ENCODE results near the gene ABI3BP. TPM values are rescaled to one million over a fixed set of nuclear protein-coding genes. Genes with fewer than 3 reads are reported as not detected.

ABI3BP gene
- total RNA-seq, 1 experiment from 2014 or later: 0.17 TPM

- no peak for DNase-seq (ENCODE audit: low read depth)
These were observed 217.6 kb downstream of the ABI3BP start for GRCh38 chr3:100775669-100776068.

GRCh38 chr3:100775226-100775625 lies 218.0 kb downstream of the ABI3BP start:
- DNase-seq (ENCODE audit: low read depth): no peak

- no peak for DNase-seq (ENCODE audit: low read depth)
These were observed 223.5 kb downstream of the ABI3BP start for GRCh38 chr3:100769693-100770092.

DNA sequence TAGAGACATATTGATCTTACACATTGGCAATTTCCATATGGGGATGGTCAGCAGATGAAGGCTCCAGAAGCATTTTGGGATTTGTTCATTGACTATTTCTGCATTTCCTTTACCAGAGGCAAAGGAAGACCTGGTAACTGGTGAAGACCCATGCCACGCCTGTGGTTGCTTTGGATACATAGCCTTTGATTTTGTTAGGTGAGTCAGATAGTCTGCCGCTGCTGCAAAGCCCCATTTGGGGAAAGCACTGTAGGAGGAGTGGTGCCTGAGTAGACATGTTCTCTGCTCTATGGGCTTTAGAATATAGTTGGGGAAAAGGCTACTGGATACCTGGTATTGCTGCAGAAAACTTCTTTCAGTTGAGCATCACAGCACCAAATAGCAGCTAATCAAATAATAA lies 227.2 kb downstream of the ABI3BP start:
- DNase-seq (ENCODE audit: low read depth): peak; percentile 16

DNA sequence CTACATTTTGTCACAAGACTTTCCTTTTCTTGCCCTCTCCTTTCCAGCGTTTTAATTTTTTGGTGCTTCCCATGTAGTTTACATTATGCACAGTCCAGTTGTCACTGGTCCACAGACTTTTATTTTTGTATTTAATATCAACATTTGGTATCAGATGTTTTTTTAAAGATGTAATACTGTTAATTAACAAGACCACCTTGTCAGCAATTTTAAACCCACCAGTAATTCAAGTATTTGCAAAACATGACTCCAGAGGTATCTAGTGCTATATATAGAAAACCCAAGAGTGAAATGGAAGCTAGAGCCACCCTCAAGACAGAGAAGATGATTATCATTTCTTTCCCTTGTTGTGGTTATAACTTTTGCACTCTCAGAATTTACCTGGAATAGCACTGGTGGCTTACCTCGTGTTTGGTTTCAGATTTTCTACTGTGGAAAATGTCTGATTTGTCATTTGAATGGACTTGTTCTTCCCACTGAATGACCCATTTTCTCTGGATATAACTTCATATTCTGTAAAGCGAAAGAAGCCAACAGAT lies 227.7 kb downstream of the ABI3BP start:
- no peak for DNase-seq (ENCODE audit: low read depth)

DNA sequence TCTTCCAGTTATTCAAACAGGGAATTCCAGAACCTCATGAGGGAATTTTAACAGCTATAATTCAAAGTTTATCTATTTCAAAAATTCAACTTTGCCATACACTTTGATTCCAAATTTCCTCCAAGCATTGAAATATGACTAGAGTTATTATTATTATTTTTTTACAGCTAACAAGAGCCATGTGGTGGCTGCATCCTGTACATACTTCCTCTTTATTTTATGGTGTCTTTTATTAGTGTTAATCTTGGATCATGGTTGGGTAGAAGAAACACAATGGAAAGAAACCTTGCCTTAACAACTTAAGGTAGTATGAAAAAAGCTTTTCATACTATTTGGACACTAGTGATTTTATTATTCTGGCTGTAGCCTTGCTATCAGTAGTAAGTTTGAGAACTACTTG lies 231.3 kb downstream of the ABI3BP start:
- DNase-seq (ENCODE audit: low read depth): no peak

- no peak for DNase-seq (ENCODE audit: low read depth)
These were observed 231.8 kb downstream of the ABI3BP start for GRCh38 chr3:100761211-100761942.

GRCh38 chr3:100760377-100760776 lies 232.8 kb downstream of the ABI3BP start:
- no peak for DNase-seq (ENCODE audit: low read depth)

GRCh38 chr3:100759950-100760349 lies 233.3 kb downstream of the ABI3BP start:
- DNase-seq (ENCODE audit: low read depth): no peak

DNA sequence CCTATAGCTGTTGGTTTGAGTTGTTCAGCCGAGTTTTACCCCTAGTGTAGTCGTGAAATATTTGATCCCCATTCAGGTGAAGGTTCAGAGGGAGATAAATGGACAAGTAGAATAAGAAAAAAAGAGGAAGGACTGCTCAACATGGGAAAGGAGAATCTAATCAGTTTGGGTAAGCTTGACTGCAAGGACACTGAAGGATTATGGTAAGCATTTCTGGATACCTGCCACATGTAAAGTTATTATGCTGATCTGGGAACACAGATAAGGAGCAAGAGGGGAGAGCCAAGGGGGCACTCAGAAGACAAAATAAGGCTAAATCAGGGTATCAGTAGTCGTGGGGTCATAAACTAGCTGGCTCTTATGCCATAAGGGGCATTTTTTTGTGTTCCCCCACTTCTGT lies 234.1 kb downstream of the ABI3BP start:
- no peak for DNase-seq (ENCODE audit: low read depth)

- no peak for DNase-seq (ENCODE audit: low read depth)
These were observed 236.8 kb downstream of the ABI3BP start for GRCh38 chr3:100756441-100756840.

GRCh38 chr3:100754563-100755334 lies 238.5 kb downstream of the ABI3BP start:
- DNase-seq (ENCODE audit: low read depth): no peak

GRCh38 chr3:100753846-100754245 lies 239.4 kb downstream of the ABI3BP start:
- no peak for DNase-seq (ENCODE audit: low read depth)

DNA sequence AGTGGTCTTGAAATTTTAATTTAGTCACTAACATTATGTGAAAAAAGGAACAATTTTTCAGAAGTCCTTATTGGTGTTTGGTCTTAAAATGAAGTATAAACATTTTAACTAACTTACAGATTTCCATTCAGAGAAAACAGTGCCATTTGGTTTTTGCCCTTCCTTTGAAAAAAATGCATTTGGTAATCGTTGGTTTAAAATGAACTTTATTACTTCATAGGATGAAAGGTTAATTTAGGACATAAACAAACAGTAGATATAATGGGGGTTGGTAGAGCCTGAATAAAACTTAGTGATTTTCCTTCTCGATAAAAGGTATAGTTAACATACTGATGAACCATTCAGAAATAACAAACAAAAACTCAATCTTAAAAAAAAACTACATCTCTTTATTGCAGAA lies 244.3 kb downstream of the ABI3BP start:
- DNase-seq (ENCODE audit: low read depth): no peak

GRCh38 chr3:100748220-100748619 lies 245.0 kb downstream of the ABI3BP start:
- no peak for DNase-seq (ENCODE audit: low read depth)

DNA sequence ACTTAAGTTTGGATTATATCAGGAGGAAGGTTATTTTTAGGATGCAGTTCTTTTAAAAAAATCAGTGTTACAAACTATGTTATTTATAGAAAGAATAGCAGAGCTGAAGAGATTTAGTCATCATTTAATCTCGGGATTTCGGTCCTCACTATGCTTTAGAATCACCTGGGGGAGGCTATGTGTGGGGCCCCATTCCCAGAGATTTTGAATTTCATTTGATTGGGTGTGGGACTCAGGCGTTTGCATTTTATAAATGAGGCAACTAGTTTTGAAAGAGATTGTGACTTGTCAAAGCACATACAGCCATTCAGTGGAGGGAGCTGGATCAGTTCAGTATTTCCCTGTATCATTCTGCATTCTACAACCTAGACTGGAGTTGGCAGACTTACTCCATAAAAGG lies 247.1 kb downstream of the ABI3BP start:
- DNase-seq (ENCODE audit: low read depth): no peak

DNA sequence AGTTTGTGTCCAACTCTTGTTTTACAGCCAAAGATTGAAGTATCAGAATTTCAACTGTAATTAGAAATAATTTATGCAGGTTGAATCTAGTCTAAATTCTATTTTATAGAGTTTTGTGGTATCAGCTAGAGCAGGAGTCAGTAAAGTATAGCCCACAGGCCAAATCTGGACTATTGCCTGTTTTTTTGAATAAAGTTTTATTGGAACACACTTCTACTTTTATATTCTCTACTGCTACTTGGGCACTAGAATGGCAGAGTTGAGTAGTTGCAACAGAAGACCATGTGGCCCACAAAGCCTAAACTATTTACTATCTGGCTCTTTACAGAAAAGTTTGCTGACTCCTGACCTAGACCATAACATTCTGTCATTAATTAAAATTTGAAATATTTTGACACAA lies 247.6 kb downstream of the ABI3BP start:
- no peak for DNase-seq (ENCODE audit: low read depth)

DNA sequence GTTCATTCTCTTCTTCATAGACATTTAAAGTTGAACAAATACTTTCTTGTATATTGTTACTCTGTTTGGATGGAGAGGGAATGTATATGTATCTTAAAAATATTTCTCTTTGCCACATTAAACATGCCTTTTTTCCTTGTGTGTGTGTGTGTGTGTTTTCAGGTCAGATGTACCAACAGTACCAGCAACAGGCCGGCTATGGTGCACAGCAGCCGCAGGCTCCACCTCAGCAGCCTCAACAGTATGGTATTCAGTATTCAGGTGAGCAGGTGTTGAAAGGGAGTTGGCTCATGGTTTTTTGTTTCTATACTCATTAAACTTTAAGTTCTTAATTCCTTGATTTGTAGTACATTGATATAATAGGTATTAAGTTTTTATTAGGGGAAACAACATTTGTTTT lies 248.6 kb downstream of the ABI3BP start:
- no peak for DNase-seq (ENCODE audit: low read depth)

DNA sequence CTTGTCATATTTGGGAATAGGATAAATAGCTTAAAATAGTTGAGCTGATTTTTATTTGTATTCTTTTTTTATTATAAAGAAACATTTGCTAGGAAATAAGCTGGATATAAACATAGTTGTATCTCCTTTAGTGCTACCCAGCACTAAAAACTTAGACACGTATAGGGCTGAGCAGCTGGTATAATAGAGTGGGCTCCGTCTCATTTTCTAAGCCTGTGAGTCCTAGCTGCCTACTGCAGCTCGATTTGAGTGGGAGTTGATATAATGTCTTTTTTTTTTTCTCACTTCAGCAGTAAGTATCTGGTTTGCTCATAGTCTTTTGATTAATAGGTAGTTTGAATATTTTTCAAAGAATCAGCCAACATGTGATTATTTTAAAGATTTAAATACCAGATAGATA lies 249.7 kb downstream of the ABI3BP start:
- DNase-seq (ENCODE audit: low read depth): no peak

GRCh38 chr3:100740207-100740606 lies 253.0 kb downstream of the ABI3BP start:
- DNase-seq (ENCODE audit: low read depth): no peak

GRCh38 chr3:100737334-100737733 lies 255.9 kb downstream of the ABI3BP start:
- no peak for DNase-seq (ENCODE audit: low read depth)

DNA sequence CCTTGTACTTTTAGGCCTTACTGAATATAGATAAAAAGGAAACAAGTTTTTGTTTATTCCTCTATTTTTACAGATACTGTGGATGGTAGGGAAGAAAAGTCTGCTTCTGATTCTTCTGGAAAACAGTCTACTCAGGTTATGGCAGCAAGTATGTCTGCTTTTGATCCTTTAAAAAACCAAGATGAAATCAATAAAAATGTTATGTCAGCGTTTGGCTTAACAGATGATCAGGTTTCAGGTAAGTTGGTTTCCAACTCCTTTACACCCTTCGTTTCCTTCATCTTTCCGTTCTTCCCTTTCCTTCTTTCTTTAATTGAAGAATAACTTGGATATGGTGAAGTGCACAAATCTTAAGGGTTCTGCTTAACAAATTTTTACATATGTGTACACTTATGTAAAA lies 260.8 kb downstream of the ABI3BP start:
- DNase-seq (ENCODE audit: low read depth): no peak

DNA sequence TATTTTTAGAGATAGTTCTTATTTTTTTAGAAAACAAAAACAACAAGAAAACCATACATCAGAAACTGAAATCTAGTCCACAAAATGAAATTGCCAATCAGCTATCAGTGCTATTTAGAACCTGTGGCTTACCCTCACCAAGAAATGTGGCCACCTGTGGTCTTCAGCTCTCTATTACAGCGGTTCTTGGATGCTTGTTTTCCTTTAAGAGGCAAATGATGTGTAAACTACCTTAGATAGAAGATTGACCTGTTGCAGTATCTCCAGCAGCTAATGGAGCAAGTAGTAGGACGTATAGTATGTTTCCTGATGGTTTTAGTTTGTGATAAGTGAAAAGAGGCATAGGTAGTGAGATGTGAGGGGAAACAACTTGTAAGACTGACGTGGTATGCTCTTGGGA lies 262.7 kb downstream of the ABI3BP start:
- DNase-seq (ENCODE audit: low read depth): no peak

Measured in Daoy (cell line).